Tibial nerve (tissue), 4 donors: ENCODE measurements around the gene MALRD1. TPM values are rescaled to one million over a fixed set of nuclear protein-coding genes. Genes with fewer than 3 reads are reported as not detected.

Source experiments
- DNase-seq, 2 donors: peaks; one replicate each; pipeline ENCODE4 v3.0.0-alpha.2; 2019; ENCODE audit warnings: low spot score in 2 of 2
- H3K27ac ChIP-seq, 4 donors: fragments of 200-600 bp; sonication (generic) in 3 of 4; one replicate each; pipeline ENCODE4 v1.5.1; 2017 to 2019; ENCODE audit warnings: mild to moderate bottlenecking in 1 of 4
- H3K27me3 ChIP-seq, 2 donors: fragments of 200-600 bp; sonication (generic) in 1 of 2; one replicate each; pipeline versions ENCODE4 v1.5.1 to v1.6.0; 2017 to 2019
- H3K36me3 ChIP-seq, 3 donors: fragments of 200-600 bp; sonication (generic); one replicate each; pipeline ENCODE4 v1.5.1; 2018 to 2019
- H3K4me1 ChIP-seq, 4 donors: fragments of 200-600 bp; sonication (generic) in 3 of 4; one replicate each; pipeline ENCODE4 v1.5.1; 2017 to 2019
- H3K4me3 ChIP-seq, 4 donors: fragments of 200-600 bp; sonication (generic) in 3 of 4; one replicate each; pipeline ENCODE4 v1.5.1; 2017 to 2019; ENCODE audit warnings: mild to moderate bottlenecking in 1 of 4, moderate library complexity in 1 of 4
- H3K9me3 ChIP-seq, 4 donors: fragments of 200-600 bp; sonication (generic) in 3 of 4; one replicate each; pipeline ENCODE4 v1.5.1; 2017 to 2019
- CTCF ChIP-seq, 5 experiments: fragments of 200-600 bp in 3 of 5; fragments of 450-650 bp in 2 of 5; sonication (generic) in 3 of 5; IDR thresholded peaks; one replicate each; pipeline ENCODE4 v1.5.1; 2016 to 2019; ENCODE audit warnings: antibody characterized with exemption in 5 of 5, mild to moderate bottlenecking in 3 of 5, moderate library complexity in 2 of 5
- EP300 ChIP-seq, 2 donors: sonication (generic); formaldehyde crosslinking; IDR thresholded peaks; one replicate each; pipeline ENCODE4 v1.6.1; 2017; ENCODE audit warnings: antibody characterized with exemption in 2 of 2, mild to moderate bottlenecking in 1 of 2
- POLR2A ChIP-seq, 2 donors: fragments of 450-650 bp; IDR thresholded peaks; one replicate each; pipeline ENCODE4 v1.6.1; 2017; ENCODE audit warnings: antibody characterized with exemption in 2 of 2, mild to moderate bottlenecking in 2 of 2, moderate library complexity in 2 of 2
- WGBS, 2 donors: methylation state at CpG; one replicate each; pipeline ENCODE4 v1.1.5; 2018; 5-methylcytosine and 5-hydroxymethylcytosine counted together
- total RNA-seq, 4 donors: library from RNA; depleted of rRNA; stranded (reverse); fragments of >200 nt; gene quantifications; one replicate each; pipeline ENCODE4 v1.1.0, GENCODE V29; 2016

Gene MALRD1
- total RNA-seq, 4 donors from 2014 or later: 1.3 to 5.4 (median 3.6) TPM; not detected in 1

- H3K27me3 ChIP-seq: no peaks in the 10 kb centered on the region
- no peak overlapping the region for H3K27ac ChIP-seq
- no peaks in the 10 kb centered on the region for H3K9me3 ChIP-seq
- no peak for DNase-seq
- no peak for TF ChIP-seq CTCF (IDR thresholded peaks at IDR 0.05)
- H3K4me3 ChIP-seq: no peak overlapping the region
- H3K4me1 ChIP-seq: no peaks in the 10 kb centered on the region
- H3K36me3 ChIP-seq: no peaks in the 10 kb centered on the region
- WGBS, 2 donors: 81 to 98% methylated on average over 2 of the region's 2 CpGs
Observed at GRCh38 chr10:19549503-19549902, 500.9 kb downstream of the MALRD1 start.

- WGBS, 2 donors: 66 to 94% methylated on average over 2 of the region's 2 CpGs
- Histone ChIP-seq H3K27me3 (no peaks in the 10 kb centered on the region), H3K4me1 (no peaks in the 10 kb centered on the region), H3K27ac (no peak overlapping the region), H3K4me3 (no peak overlapping the region), H3K36me3 (no peaks in the 10 kb centered on the region), H3K9me3 (no peaks in the 10 kb centered on the region)
- no peak for DNase-seq
- TF ChIP-seq POLR2A (IDR thresholded peaks at IDR 0.05): no peak
- TF ChIP-seq EP300 (IDR thresholded peaks at IDR 0.05): no peak
- TF ChIP-seq CTCF (IDR thresholded peaks at IDR 0.05): no peak
Observed at GRCh38 chr10:19556666-19557065, 508.1 kb downstream of the MALRD1 start.

- TF ChIP-seq EP300 (IDR thresholded peaks at IDR 0.05): no peak
- TF ChIP-seq POLR2A (IDR thresholded peaks at IDR 0.05): no peak
- TF ChIP-seq CTCF (IDR thresholded peaks at IDR 0.05): no peak
- WGBS, 2 donors: 63 to 72% methylated on average over 1 of the region's 1 CpG
- H3K27ac ChIP-seq: peak overlapping the region in 1 of 4 donors; percentile 12
Observed at GRCh38 chr10:19561181-19561580, 512.6 kb downstream of the MALRD1 start.

GRCh38 chr10:19563388-19564141, 515.0 kb downstream of the MALRD1 start:
- 79 to 88% methylated on average over 4 of the region's 4 CpGs for WGBS, 2 donors
- no peak for DNase-seq
- no peaks in the 10 kb centered on the region for H3K4me1 ChIP-seq
- H3K4me3 ChIP-seq: no peak overlapping the region
- TF ChIP-seq CTCF (IDR thresholded peaks at IDR 0.05) (no peak), EP300 (IDR thresholded peaks at IDR 0.05) (no peak), POLR2A (IDR thresholded peaks at IDR 0.05) (no peak)
- no peak overlapping the region for H3K27ac ChIP-seq
- H3K27me3 ChIP-seq: no peaks in the 10 kb centered on the region
- no peaks in the 10 kb centered on the region for H3K36me3 ChIP-seq
- H3K9me3 ChIP-seq: no peaks in the 10 kb centered on the region

More at GRCh38 chr10:19561181-19561580, 512.6 kb downstream of the MALRD1 start:
- H3K9me3 ChIP-seq: no peaks in the 10 kb centered on the region
- no peaks in the 10 kb centered on the region for H3K27me3 ChIP-seq
- no peak overlapping the region for H3K4me3 ChIP-seq
- DNase-seq: no peak
- H3K36me3 ChIP-seq: no peaks in the 10 kb centered on the region
- H3K4me1 ChIP-seq: no peaks in the 10 kb centered on the region

GRCh38 chr10:19570120-19570519, 521.5 kb downstream of the MALRD1 start:
- Histone ChIP-seq H3K27me3 (no peaks in the 10 kb centered on the region), H3K27ac (no peak overlapping the region), H3K36me3 (no peaks in the 10 kb centered on the region), H3K4me1 (peaks cover 0 to 6% (median 0%) of the 10 kb centered on the region in 4 donors), H3K9me3 (no peaks in the 10 kb centered on the region), H3K4me3 (no peak overlapping the region)
- no peak for DNase-seq
- 53 to 75% methylated on average over 3 of the region's 3 CpGs for WGBS, 2 donors
- TF ChIP-seq POLR2A (IDR thresholded peaks at IDR 0.05): no peak
